Activated naive CD4-positive, alpha-beta T cell treated with Interleukin-2 at 50 U/mL for 16 hours (primary cell): ENCODE measurements around the gene PROK1.

Experiments used
- DNase-seq: peaks from one replicate; pipeline ENCODE4 v3.0.0-alpha.2; 2020

PROK1 gene

DNA sequence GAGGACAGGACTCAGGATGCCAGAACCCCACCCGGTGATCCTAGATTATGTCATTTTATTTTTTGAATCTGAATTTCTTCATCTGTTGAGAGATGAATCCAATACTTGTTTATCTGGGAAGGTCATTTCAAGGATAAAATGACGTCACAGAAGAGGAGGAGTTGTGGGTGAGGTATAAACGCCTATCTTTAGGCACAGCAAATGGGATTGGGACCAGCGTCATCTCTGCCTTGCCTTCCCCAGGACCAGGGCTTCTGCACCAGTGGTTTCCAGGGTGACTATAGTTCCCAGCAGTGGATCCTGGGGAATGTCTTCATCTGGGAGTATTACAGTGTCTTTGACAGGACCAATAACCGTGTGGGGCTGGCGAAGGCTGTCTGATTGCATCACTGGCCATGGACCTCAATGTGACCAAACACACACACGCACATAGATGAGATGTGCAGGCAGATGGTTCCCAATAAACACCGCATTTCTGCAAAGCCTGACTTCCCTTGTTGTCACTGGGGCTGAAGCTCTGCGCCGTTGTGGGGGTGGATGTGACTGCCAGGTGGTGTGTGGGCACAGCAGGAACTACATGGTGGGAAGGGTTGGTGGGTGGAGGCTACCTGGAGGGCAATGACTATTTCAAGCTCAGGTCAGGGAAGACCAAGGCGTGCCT, 40.0 kb downstream of the PROK1 start:
- no peak for DNase-seq

DNA sequence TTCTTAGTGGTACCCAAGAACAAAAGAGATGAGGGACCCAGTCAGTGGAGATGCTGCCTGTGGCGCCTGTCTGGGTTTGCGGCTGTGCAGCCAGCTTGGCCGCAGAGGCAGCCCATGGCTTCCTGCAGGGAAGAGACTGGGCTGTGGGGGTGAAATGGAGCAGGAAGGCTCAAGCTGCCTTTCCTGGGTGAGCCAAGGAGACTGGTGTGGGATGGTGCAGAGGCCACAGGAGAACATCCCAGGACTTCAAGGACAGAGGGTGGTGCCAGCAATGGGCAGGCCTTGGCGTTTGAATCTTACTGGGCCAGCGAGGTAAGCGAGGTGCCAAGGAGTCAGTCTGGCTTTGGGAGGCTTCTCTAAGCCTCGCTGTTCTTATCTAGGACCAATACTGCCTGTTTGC, 41.6 kb downstream of the PROK1 start:
- no peak for DNase-seq

DNA sequence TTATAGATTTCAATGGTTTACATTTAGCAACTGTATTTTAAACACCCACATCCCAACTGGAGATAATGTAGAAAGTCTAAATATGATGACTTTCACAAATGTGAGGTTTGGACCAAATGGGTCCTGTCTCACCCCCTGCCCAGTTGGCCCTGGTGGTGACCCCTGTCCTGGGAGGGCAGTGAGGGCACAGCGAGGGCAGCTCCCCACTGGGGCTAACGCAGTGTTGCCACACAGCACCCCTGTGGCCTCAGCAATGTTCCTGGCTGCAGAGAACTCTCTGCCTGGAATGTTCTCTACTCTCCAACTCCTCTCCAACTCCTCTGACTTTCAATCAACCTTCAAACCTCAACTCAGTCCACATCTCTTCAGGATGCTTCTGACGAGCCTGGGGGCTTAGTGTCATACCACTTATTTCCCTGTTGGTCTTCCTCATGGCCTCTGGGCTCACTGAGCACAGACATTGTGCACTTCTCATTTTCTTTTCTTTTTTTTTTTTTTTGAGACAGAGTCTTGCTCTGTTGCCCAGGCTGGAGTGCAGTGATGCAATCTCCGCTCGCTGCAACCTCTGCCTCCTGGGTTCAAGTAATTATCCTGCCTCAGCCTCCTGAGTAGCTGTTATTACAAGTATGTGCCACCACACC, 42.2 kb downstream of the PROK1 start:
- DNase-seq, result no peak

DNA sequence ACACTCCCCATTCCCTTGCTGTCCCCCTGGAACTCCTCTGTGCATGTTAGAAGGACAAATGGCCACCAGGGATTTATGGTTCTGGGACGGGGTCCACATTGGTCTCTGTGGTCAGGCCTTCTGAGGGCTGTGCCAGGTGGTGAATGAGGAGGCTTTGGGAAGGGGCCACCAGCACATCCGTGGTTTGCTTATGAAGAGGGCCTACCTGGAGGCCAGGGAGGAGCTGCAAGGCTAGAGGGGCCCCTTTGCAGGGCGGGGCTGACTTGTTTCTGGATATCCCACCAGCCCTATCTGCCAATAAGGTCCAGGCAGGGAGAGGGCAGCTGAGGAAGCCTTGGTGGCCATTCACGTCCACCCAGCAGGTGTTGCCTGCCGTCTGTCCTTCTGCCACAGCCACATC, 43.1 kb downstream of the PROK1 start:
- no peak for DNase-seq

DNA sequence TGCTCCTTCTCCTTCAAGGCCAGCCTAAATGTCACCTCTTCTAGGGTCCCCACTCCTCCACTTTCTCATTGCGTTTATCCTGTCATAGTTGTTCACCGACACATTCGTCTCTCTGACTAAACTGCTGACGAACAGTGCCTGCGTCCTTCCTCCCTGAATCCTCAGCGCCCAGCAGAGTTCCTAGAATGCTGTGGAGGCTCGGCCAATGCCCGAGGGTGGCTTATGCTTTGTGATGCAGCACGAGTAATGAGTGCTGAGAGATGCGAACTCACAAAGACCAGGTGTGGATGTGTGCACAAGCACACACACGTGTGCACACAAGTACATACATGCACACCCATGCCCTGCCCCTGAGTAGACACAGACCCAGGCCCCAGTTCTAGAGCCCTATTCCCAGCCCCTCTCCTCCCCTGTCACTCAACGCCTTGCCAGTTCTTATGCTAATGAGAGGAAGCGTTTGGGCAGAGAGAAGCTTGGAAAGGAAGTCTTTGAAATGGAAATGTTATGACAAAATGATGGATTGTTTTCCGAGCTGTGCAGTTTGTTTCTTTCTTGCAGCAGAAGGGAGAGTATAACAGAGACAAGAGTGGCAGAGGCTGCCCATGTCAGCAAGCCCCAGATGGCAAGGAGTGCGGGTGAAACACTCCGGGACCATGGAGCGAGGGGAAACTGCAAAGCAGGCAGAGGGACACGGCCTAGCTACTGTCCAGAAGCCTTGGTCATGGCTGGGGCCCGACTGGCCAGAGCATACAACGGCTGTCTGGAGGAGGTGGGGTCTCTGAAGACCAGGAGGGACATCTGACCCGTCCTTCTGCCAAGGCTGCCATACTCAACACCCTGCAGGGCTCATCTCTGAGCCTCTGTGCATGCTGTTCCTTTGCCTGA, 43.8 kb downstream of the PROK1 start:
- DNase-seq, result no peak

DNA sequence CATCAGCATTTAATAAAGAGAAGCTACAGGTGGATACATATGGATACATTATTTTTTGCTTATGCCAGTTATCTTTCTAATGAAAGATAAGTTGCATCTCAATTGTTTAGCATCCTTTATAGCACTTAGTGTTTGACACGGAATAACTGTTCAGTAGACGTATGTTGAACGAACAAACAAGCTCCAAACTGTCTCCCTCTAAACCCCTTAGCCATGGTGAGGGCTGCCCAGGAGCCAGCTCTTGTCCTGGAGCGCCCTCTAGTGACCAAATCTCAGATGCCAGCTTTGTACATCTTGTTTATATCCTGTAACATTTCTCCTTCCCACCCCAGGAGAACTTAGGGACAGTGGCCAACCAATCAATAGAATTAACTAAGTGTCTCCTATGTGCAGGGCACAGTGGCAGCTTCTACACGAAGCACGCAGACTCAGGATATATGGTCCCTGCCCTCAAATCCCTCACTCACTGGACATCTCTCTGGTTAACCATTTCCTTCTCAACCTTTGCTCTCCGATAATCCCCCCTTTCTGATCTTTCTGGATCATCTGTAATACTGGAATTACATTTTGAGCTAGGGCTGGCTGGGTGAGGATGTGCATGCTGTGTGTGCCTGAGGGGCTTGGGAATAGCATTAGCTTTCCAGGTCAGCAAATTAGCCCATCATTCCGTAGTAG, 45.1 kb downstream of the PROK1 start:
- DNase-seq, result peak; percentile 76

DNA sequence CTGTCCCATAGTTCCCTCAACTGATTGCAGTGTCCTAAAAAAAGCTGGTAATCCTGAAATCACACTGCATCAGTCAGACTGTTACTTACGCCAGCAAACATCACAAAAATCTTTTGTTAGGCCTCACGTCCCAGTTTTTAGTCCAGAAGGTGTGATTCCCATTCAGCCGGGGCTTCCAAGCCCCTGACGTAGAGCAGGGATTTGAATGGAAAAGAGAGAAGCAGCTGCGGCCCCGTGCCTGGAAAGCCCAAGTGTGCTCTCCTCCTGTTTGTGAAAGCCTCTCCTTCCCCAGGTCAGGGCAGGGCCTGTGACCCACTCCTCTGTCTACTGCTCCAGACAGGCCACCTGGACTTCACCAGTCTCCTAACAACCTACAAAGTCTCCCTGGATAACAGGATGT, 47.3 kb downstream of the PROK1 start:
- no peak for DNase-seq

DNA sequence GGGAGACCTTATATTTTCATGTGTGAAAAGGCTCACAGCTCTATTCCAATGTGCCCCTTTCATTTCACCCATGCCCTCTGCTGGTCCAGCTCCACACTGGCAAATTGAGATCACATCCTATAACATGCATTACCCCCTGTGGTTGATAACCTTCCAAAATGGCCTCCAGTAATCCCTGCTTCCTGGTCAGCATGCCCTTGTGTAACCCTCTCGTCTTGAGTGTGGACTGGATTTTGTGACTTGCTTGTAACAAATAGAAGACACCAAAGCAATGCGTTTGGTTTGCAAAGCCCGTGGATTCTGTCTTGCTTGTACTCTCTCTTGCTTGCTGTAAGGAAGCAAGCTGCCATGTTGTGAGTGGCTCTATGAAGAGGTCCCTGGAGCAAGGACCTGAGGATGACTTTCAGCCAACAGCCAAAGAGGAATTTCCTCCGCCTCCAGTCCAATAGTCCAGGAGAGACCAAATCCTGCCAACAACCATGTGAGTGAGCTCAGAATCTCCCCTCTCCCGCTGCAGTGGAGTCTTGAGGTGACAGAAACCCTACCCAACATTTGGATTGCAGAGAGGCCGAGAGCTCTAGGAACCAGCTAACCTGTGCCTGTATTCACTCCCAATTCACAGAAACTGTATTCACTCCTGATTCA, 50.7 kb downstream of the PROK1 start:
- DNase-seq, result no peak

DNA sequence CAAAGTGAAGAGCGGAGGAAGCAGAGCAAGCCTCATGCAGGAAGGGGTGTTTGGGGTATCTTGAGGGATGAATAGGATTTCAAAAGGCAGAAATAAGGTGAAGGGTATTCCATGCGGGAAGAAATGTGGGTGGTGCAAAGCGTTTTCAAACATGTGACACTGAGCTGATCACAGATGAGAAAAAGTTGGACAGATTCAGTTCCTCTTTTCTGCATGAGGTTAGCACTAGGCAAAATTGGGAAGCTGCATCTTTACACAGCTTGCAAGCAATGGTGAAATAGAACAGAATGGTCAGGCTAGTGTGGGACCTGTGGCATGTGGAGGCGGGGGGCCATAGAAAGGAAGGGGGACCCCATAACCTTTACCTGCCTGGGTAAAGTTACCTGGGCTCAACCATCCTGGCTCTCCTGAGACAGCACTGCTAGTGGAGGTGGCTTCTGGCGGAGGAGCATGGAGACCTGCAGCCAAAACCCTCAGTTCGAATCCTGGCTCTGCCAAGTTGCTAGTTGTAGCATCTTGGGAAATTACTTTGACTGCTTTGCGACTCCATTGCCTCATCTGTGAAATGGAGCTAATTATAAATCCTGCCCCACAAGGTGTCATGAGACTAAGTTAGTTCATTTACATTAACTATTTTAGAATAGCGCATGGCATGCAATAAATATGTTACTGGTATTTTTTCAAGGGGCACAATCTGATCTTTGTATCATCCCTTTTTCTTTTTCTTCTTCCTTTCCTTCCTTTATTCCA, 51.6 kb downstream of the PROK1 start:
- DNase-seq, result no peak

DNA sequence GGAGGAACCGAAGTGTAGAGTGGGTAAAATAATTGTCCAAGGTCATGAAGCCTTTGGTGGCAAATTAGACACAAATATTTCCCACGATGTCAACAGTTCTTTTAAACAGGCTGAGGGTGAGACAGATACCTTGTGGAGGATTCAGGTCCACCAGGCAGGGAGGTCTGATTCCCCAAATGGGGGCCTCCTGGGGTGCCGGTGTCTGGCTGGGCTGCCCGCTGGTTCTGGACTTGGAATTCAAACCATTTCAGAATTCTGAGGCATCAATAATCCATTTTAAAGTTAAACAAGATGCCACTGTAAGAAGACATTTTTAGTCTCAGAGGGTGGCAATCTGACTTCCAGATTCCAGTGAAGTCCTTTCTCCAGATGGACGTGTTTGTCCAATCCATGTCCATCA, 52.5 kb downstream of the PROK1 start:
- no peak for DNase-seq

DNA sequence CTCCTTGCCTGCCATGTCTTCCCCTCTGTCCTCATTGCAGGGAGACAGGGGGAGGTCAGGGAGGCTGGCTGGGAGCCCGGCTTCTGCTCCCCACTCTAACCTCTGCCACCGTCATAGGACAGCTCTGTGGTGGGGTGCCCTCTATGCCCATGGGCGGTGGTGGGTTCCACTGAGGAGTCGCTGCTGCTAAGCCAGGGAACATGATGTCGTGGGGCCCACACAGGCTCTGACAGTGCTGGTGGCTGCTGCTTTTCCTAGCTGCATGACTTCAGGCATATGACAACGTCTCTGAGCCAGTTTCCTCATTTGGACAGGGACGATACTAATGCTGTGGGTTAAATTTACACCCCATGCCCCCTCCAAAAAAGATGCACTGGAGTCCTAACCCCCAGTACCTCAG, 53.3 kb downstream of the PROK1 start:
- no peak for DNase-seq

DNA sequence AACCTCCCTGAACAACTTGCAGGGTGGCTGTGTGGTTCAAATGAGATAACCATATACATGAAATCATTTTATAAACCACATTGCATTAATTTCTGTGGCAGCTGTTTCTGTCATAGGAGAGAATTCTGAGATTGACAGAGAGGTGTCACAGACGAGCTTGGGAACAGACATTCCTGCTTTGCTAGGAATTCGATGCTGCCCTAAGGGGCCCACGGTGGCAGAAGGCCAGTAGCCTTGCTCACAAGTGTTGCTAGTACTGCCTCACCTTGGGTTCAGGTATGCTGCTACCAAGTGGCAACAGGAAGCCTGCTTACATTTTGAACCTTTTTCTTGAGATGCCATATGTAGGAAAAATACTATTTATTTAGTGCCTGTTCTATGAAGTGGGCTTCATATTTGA, 54.6 kb downstream of the PROK1 start:
- no peak for DNase-seq

DNA sequence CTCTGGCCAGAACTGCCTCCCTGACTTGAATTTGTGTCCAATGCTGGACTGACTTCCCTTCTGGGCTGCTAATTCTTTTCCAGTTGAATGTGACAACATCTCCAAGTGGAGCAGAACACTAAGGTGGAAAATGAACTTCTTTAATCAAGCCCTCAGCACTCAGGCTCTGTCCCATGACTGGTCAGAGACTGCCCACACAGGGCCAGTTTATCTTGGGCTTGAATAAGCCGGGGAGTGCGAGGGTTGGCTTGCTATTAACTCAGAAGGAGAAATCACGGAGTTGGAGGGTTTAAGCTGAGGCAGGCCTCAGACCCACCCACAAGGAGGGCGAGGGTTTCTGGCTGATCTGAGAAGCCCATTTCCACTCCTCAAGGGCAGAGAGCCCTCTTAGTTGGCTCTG, 55.6 kb downstream of the PROK1 start:
- no peak for DNase-seq
